IMR-90 (cell line): ENCODE results near the gene TMEM9B.

Source experiments
- CHD1 ChIP-seq: IDR thresholded peaks from 2 replicates; pipeline ENCODE4 v1.6.1; 2012; ENCODE audit warnings: low read depth, low read length, improper control_type of control experiment
- CTCF ChIP-seq: conservative IDR thresholded peaks from 2 replicates; pipeline ENCODE4 v1.5.1; 2012; ENCODE audit warnings: mild to moderate bottlenecking, low read depth, low read length, improper control_type of control experiment
- MAFK ChIP-seq: IDR thresholded peaks from 2 replicates; pipeline ENCODE4 v1.6.1; 2012; ENCODE audit warnings: low read depth, low read length, improper control_type of control experiment
- MAZ ChIP-seq: IDR thresholded peaks from 2 replicates; pipeline ENCODE4 v1.6.1; 2012; ENCODE audit warnings: low read depth, mild to moderate bottlenecking, low read length, improper control_type of control experiment, moderate library complexity, borderline replicate concordance
- NFE2L2 ChIP-seq: fragments of 150-350 bp; IDR thresholded peaks from 2 replicates; pipeline ENCODE4 v1.6.1; 2016; ENCODE audit warnings: low read depth, mild to moderate bottlenecking, low read length
- POLR2A ChIP-seq: IDR thresholded peaks from 2 replicates; pipeline ENCODE4 v1.6.1; 2012; ENCODE audit warnings: mild to moderate bottlenecking, low read depth, low read length
- RAD21 ChIP-seq: IDR thresholded peaks from 2 replicates; pipeline ENCODE4 v1.6.1; 2012; ENCODE audit warnings: low read length, improper control_type of control experiment

- no peak for TF ChIP-seq CHD1
- TF ChIP-seq CTCF: no peak
- no peak for TF ChIP-seq RAD21
- TF ChIP-seq POLR2A: no peak
- no peak for TF ChIP-seq NFE2L2
- TF ChIP-seq MAFK: no peak
- no peak for TF ChIP-seq MAZ
Observed at GRCh38 chr11:8914661-8915018, 49.6 kb downstream of the TMEM9B start.
